ENCODE measurements around the gene SLC6A19. TPM values are rescaled to one million over a fixed set of nuclear protein-coding genes. Genes with fewer than 3 reads are reported as not detected.
"Not testable (repeated sequence)": the region's sequence is repeated elsewhere in the genome, so short reads cannot be mapped to it uniquely, and the experiment has no call there.

SLC6A19 gene
- not detected in 2 replicates for total RNA-seq (2012; rRNA removed)

- Histone ChIP-seq H3K27me3 (ENCODE audit: control insufficient read depth, insufficient read depth, low read length) (peaks cover 20% of the 10 kb centered on the region), H3K36me3 (ENCODE audit: insufficient read depth, low read length) (no peaks in the 10 kb centered on the region), H3K9ac (ENCODE audit: low read depth, low read length) (no peak within 1 kb of the TSS), H3K4me1 (ENCODE audit: control insufficient read depth, insufficient read depth, low read length) (no peaks in the 10 kb centered on the region), H3K9me3 (replicated peaks; ENCODE audit: low read length) (no peaks in the 10 kb centered on the region), H3K4me3 (ENCODE audit: low read length) (no peak within 1 kb of the TSS), H3K4me2 (ENCODE audit: low read length) (no peak within 1 kb of the TSS)
Observed at GRCh38 chr5:1201327-1202025, at the start of gene SLC6A19. SLC6A19 (plus strand) TSS chr5:1201595; CDS start chr5:1201651, 56 bp downstream.

GRCh38 chr5:1152156-1152555 lies 49.2 kb upstream of the SLC6A19 start:
- no peaks in the 10 kb centered on the region for H3K36me3 ChIP-seq (ENCODE audit: insufficient read depth, low read length)
- H3K4me3 ChIP-seq (ENCODE audit: low read length), result no peak overlapping the region
- peaks cover 49% of the 10 kb centered on the region for H3K27me3 ChIP-seq (ENCODE audit: control insufficient read depth, insufficient read depth, low read length)
- H3K9ac ChIP-seq (ENCODE audit: low read depth, low read length), result no peak overlapping the region
- no peaks in the 10 kb centered on the region for H3K9me3 ChIP-seq (replicated peaks; ENCODE audit: low read length)
- H3K4me1 ChIP-seq (ENCODE audit: control insufficient read depth, insufficient read depth, low read length), result no peaks in the 10 kb centered on the region
- no peak overlapping the region for H3K4me2 ChIP-seq (ENCODE audit: low read length)

DNA sequence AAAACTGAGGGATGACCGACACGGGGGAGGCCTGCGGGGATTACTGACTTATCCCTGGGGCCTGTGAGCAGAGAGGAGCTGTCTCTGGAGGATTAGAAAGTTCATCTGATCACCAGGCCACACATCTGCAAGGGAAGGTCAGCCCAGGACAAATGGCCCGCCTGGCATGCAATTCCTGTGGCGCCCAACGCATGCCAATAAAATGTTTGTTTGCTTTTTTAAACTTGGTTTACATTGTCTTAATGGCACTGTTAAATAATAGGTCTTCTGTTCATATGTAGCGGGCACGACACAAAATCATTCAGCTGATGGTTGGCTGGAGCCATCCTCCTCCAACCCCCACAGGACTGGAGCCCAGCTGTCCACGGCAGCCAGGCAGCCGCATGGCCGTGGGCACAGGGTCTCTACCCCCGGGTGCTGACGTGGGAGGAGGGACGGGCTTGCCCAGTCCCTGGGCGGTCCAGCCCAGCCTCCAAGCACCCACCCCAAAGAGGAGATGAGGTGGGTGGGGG lies 48.6 kb upstream of the SLC6A19 start:
- Histone ChIP-seq H3K4me2 (ENCODE audit: low read length) (no peak overlapping the region), H3K27me3 (ENCODE audit: control insufficient read depth, insufficient read depth, low read length) (peaks cover 49% of the 10 kb centered on the region), H3K4me1 (ENCODE audit: control insufficient read depth, insufficient read depth, low read length) (no peaks in the 10 kb centered on the region), H3K4me3 (ENCODE audit: low read length) (no peak overlapping the region), H3K36me3 (ENCODE audit: insufficient read depth, low read length) (no peaks in the 10 kb centered on the region), H3K9me3 (replicated peaks; ENCODE audit: low read length) (no peaks in the 10 kb centered on the region), H3K9ac (ENCODE audit: low read depth, low read length) (no peak overlapping the region)

DNA sequence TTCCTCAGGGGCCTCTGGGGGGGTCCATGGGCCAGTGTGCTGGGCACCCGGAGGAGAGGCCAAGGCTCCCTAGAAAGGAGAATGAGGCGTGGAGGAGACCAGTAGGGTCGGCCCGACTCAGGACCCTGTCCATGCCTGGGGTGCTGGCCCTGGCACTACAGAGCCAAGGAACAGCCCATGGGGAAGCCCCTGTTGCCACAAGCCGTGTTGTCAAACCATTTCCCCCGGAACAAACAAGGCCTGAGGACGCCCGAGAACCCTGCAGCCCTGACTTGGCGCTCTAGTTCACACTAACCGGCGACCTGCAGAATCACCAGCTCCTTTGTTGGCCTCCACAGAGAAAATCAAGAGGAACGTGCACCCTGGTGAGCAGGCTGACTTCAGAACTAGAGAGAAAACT lies 48.0 kb upstream of the SLC6A19 start:
- no peak overlapping the region for H3K4me2 ChIP-seq (ENCODE audit: low read length)
- peaks cover 48% of the 10 kb centered on the region for H3K27me3 ChIP-seq (ENCODE audit: control insufficient read depth, insufficient read depth, low read length)
- H3K9ac ChIP-seq (ENCODE audit: low read depth, low read length), result no peak overlapping the region
- no peaks in the 10 kb centered on the region for H3K4me1 ChIP-seq (ENCODE audit: control insufficient read depth, insufficient read depth, low read length)
- H3K36me3 ChIP-seq (ENCODE audit: insufficient read depth, low read length), result no peaks in the 10 kb centered on the region
- H3K9me3 ChIP-seq (replicated peaks; ENCODE audit: low read length), result no peaks in the 10 kb centered on the region
- H3K4me3 ChIP-seq (ENCODE audit: low read length), result no peak overlapping the region

- H3K4me1 ChIP-seq (ENCODE audit: control insufficient read depth, insufficient read depth, low read length), result no peaks in the 10 kb centered on the region
Observed at GRCh38 chr5:1155191-1156032, 46.0 kb upstream of the SLC6A19 start.

GRCh38 chr5:1156033-1156753 lies 45.2 kb upstream of the SLC6A19 start:
- Histone ChIP-seq H3K27me3 (ENCODE audit: control insufficient read depth, insufficient read depth, low read length) (peaks cover 50% of the 10 kb centered on the region), H3K4me2 (ENCODE audit: low read length) (no peak overlapping the region), H3K9me3 (replicated peaks; ENCODE audit: low read length) (no peaks in the 10 kb centered on the region), H3K4me3 (ENCODE audit: low read length) (no peak overlapping the region), H3K4me1 (ENCODE audit: control insufficient read depth, insufficient read depth, low read length) (no peaks in the 10 kb centered on the region), H3K36me3 (ENCODE audit: insufficient read depth, low read length) (no peaks in the 10 kb centered on the region), H3K9ac (ENCODE audit: low read depth, low read length) (no peak overlapping the region)

More at GRCh38 chr5:1155191-1156032, 46.0 kb upstream of the SLC6A19 start:
- no peaks in the 10 kb centered on the region for H3K9me3 ChIP-seq (replicated peaks; ENCODE audit: low read length)
- no peaks in the 10 kb centered on the region for H3K36me3 ChIP-seq (ENCODE audit: insufficient read depth, low read length)
- H3K27me3 ChIP-seq (ENCODE audit: control insufficient read depth, insufficient read depth, low read length), result peaks cover 56% of the 10 kb centered on the region
- no peak overlapping the region for H3K4me3 ChIP-seq (ENCODE audit: low read length)
- H3K9ac ChIP-seq (ENCODE audit: low read depth, low read length), result no peak overlapping the region
- H3K4me2 ChIP-seq (ENCODE audit: low read length), result no peak overlapping the region

DNA sequence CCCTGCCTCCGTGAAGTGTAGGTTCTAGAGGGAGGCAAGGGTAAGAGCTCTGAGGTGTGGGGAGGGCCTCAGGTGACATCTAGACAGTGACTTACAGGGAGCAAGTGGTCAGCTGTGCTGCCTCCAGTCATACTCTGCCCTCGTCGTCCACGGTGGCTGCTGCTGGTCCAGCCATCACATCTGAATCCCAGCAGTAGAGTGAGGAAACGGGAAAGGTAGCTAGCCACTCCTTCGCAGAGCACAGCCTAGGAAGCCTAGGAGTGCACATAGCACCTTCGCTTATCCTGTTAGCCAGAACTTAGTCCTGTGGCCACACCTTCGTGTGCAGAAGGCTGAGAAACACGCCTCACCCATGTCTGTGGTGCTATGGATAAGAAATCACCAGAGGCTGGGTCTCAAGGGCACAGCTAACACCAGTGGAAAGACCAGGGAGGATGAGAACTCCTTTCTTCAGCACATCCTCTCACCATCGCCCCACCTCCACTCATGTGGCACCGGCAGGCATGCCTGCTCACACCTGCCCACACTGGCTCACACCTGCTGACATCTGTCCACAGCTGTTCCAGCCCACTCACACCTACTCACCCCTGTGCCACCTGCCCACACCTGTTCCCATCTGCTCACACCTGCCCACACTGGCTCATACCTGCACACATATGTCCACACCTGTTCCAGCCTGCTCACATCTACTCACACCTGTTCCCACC lies 44.5 kb upstream of the SLC6A19 start:
- peaks cover 50% of the 10 kb centered on the region for H3K27me3 ChIP-seq (ENCODE audit: control insufficient read depth, insufficient read depth, low read length)

GRCh38 chr5:1157461-1157986 lies 43.9 kb upstream of the SLC6A19 start:
- H3K4me2 ChIP-seq (ENCODE audit: low read length); H3K9me3 ChIP-seq (replicated peaks; ENCODE audit: low read length); H3K9ac ChIP-seq (ENCODE audit: low read depth, low read length); H3K36me3 ChIP-seq (ENCODE audit: insufficient read depth, low read length); H3K4me3 ChIP-seq (ENCODE audit: low read length); H3K4me1 ChIP-seq (ENCODE audit: control insufficient read depth, insufficient read depth, low read length): not testable (repeated sequence)
- peaks cover 50% of the 10 kb centered on the region for H3K27me3 ChIP-seq (ENCODE audit: control insufficient read depth, insufficient read depth, low read length)

More for the DNA sequence above, 44.5 kb upstream of the SLC6A19 start:
- Histone ChIP-seq H3K9me3 (replicated peaks; ENCODE audit: low read length) (no peaks in the 10 kb centered on the region), H3K4me1 (ENCODE audit: control insufficient read depth, insufficient read depth, low read length) (no peaks in the 10 kb centered on the region), H3K9ac (ENCODE audit: low read depth, low read length) (no peak overlapping the region), H3K4me2 (ENCODE audit: low read length) (no peak overlapping the region), H3K36me3 (ENCODE audit: insufficient read depth, low read length) (no peaks in the 10 kb centered on the region), H3K4me3 (ENCODE audit: low read length) (no peak overlapping the region)

GRCh38 chr5:1158647-1159340 lies 42.6 kb upstream of the SLC6A19 start:
- Histone ChIP-seq H3K36me3 (ENCODE audit: insufficient read depth, low read length) (no peaks in the 10 kb centered on the region), H3K27me3 (ENCODE audit: control insufficient read depth, insufficient read depth, low read length) (peaks cover 46% of the 10 kb centered on the region), H3K4me3 (ENCODE audit: low read length) (no peak overlapping the region), H3K9me3 (replicated peaks; ENCODE audit: low read length) (no peaks in the 10 kb centered on the region), H3K4me2 (ENCODE audit: low read length) (no peak overlapping the region), H3K4me1 (ENCODE audit: control insufficient read depth, insufficient read depth, low read length) (no peaks in the 10 kb centered on the region), H3K9ac (ENCODE audit: low read depth, low read length) (no peak overlapping the region)

DNA sequence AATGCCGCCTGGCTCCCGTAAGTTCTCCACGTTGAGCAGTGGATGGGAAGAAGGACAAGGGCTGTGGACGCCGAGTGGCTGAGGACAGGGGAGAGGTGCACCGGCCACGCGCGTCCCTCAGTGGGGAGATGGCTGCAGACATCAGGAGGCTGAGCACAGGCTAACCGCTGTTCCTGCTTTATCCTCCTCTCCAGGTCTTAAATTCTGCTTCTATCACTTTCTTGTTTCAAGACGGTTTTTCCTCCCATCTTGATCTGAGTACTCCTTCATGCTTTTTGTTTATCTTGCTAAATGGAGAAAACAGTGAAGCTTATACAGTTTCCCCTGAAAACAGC lies 42.1 kb upstream of the SLC6A19 start:
- H3K36me3 ChIP-seq (ENCODE audit: insufficient read depth, low read length), result no peaks in the 10 kb centered on the region

More for the DNA sequence above, 42.1 kb upstream of the SLC6A19 start:
- Histone ChIP-seq H3K4me3 (ENCODE audit: low read length) (no peak overlapping the region), H3K9ac (ENCODE audit: low read depth, low read length) (no peak overlapping the region), H3K27me3 (ENCODE audit: control insufficient read depth, insufficient read depth, low read length) (peaks cover 41% of the 10 kb centered on the region), H3K4me1 (ENCODE audit: control insufficient read depth, insufficient read depth, low read length) (no peaks in the 10 kb centered on the region), H3K4me2 (ENCODE audit: low read length) (no peak overlapping the region), H3K9me3 (replicated peaks; ENCODE audit: low read length) (no peaks in the 10 kb centered on the region)

Measured in skeletal muscle satellite cell (primary cell).